ENCODE results near the gene EVX1.

DNA sequence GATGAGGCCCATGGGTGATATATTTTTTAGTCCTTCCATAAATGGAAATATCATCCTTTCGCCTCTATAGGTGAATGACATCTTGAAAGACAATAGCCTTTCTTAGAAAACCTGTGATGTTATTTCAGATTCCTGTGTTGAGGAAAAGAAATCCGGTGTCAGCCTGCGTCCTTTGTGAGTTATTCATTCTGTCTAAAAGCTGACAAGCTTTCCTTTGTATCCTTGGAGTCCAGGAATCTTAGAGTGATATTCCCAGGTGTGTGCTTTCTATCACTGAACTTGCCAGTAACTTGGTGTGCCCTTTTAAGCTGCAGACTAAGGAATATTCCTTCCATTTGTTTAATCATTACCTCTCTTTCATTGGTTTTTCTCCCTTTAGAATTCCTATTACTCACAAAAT lies 41.0 kb downstream of the EVX1 start:
- TF ChIP-seq EZH2 (IDR thresholded peaks at IDR 0.05; ENCODE audit: low read length, unreplicated experiment) (no peak), EZH2phosphoT487 (IDR thresholded peaks at IDR 0.05; ENCODE audit: borderline replicate concordance, low read length) (no peak)
- TF ChIP-seq, protein P1, sequence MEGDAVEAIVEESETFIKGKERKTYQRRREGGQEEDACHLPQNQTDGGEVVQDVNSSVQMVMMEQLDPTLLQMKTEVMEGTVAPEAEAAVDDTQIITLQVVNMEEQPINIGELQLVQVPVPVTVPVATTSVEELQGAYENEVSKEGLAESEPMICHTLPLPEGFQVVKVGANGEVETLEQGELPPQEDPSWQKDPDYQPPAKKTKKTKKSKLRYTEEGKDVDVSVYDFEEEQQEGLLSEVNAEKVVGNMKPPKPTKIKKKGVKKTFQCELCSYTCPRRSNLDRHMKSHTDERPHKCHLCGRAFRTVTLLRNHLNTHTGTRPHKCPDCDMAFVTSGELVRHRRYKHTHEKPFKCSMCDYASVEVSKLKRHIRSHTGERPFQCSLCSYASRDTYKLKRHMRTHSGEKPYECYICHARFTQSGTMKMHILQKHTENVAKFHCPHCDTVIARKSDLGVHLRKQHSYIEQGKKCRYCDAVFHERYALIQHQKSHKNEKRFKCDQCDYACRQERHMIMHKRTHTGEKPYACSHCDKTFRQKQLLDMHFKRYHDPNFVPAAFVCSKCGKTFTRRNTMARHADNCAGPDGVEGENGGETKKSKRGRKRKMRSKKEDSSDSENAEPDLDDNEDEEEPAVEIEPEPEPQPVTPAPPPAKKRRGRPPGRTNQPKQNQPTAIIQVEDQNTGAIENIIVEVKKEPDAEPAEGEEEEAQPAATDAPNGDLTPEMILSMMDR (conservative IDR thresholded peaks at IDR 0.05; ENCODE audit: low read depth, low read length): no peak

All from PC-3 (cell line).